ENCODE measurements around the gene SOX8.
A peak's percentile ranks its signal among the peaks of the same experiment; 100 is the strongest.

Gene SOX8

GRCh38 chr16:974001-974601 lies 7.5 kb upstream of the SOX8 start:
- no peak for DNase-seq

- peak; percentile 82 for DNase-seq
Observed at GRCh38 chr16:974611-975261, 6.8 kb upstream of the SOX8 start.

GRCh38 chr16:975291-975690 lies 6.3 kb upstream of the SOX8 start:
- DNase-seq: no peak

- DNase-seq: peak; percentile 67
Observed at GRCh38 chr16:976389-976931, 5.1 kb upstream of the SOX8 start.

- peak; percentile 85 for DNase-seq
Observed at GRCh38 chr16:977081-977701, 4.4 kb upstream of the SOX8 start.

GRCh38 chr16:977896-978295 lies 3.7 kb upstream of the SOX8 start:
- no peak for DNase-seq

GRCh38 chr16:978403-978802 lies 3.2 kb upstream of the SOX8 start:
- DNase-seq: no peak

- no peak for DNase-seq
Observed at GRCh38 chr16:979147-979546, 2.4 kb upstream of the SOX8 start.

- no peak for DNase-seq
Observed at GRCh38 chr16:979859-980594, 1.5 kb upstream of the SOX8 start.

GRCh38 chr16:980595-980854 lies 1.0 kb upstream of the SOX8 start:
- no peak for DNase-seq

GRCh38 chr16:982145-983043 lies 824 bp downstream of the SOX8 start:
- DNase-seq: no peak

- DNase-seq: no peak
Observed at GRCh38 chr16:983044-984030, 1.8 kb downstream of the SOX8 start.

GRCh38 chr16:984121-984694 lies 2.6 kb downstream of the SOX8 start:
- DNase-seq: peak; percentile 77

GRCh38 chr16:984736-985636 lies 3.4 kb downstream of the SOX8 start:
- no peak for DNase-seq

GRCh38 chr16:985646-986400 lies 4.3 kb downstream of the SOX8 start:
- no peak for DNase-seq

GRCh38 chr16:986411-986810 lies 4.8 kb downstream of the SOX8 start:
- DNase-seq: no peak

- no peak for DNase-seq
Observed at GRCh38 chr16:986925-987582, 5.5 kb downstream of the SOX8 start.

- DNase-seq: no peak
Observed at GRCh38 chr16:987906-988305, 6.3 kb downstream of the SOX8 start.
